H1 (cell line): ENCODE results near the gene PELO. TPM values are rescaled to one million over a fixed set of nuclear protein-coding genes. Genes with fewer than 3 reads are reported as not detected.

ENCODE experiments used
- ASH2L ChIP-seq: fragments of 200-600, 300-600 bp; sonication (generic); IDR thresholded peaks from one replicate; pipeline ENCODE4 v1.7.1; 2017; ENCODE audit warnings: low read length
- CEBPB ChIP-seq: IDR thresholded peaks from 2 replicates; pipeline ENCODE4 v1.6.1; 2012; ENCODE audit warnings: low read depth, low read length
- KDM1A ChIP-seq: fragments of 200-600, 300-600 bp; sonication (generic); IDR thresholded peaks from 2 replicates; pipeline ENCODE4 v1.7.1; 2016; ENCODE audit warnings: mild to moderate bottlenecking, low read length, borderline replicate concordance
- SAP30 ChIP-seq: fragments of 300-600 bp; sonication (generic); IDR thresholded peaks from 2 replicates; pipeline ENCODE4 v1.7.1; 2012; ENCODE audit warnings: low read length, moderate library complexity, mild to moderate bottlenecking, inconsistent platforms; ENCODE audit not compliant: insufficient read depth, insufficient replicate concordance
- polyA plus RNA-seq, 7 experiments: library from polyadenylated mRNA; depleted of rRNA in 3 of 7; stranded (reverse) in 5 of 7; unstranded in 2 of 7; fragments of >200 nt in 5 of 7; fragments of 200-250 nt in 2 of 7; gene quantifications; 1 replicate in 5 of 7; 2 replicates in 1 of 7; 4 replicates in 1 of 7; pipeline versions ENCODE4 v1.2.1 to v1.2.3, GENCODE V29; 2011 to 2013; ENCODE audit warnings: missing spikeins in 2 of 7, mixed read lengths in 2 of 7
- total RNA-seq: library from RNA; stranded (reverse); fragmentation: NEBNext Ultra II Directional; extraction: Animal tissue kit (Norgen Biotek cat#: 25700); gene quantifications from 2 replicates; pipeline ENCODE4 v1.2.1, GENCODE V29; 2021
- TF ChIP-seq, protein P1 (sequence below): fragments of 300-600 bp; sonication (generic); IDR thresholded peaks from 2 replicates; pipeline ENCODE4 v1.7.1; 2012; ENCODE audit warnings: low read length, moderate library complexity, mild to moderate bottlenecking, inconsistent platforms; ENCODE audit not compliant: insufficient replicate concordance

Gene PELO
- total and polyA plus RNA-seq, 2 of the 8 experiments (the other 6 are each of a cell fraction or from before 2014, with no cell fraction given) = 10.8 to 18.5 TPM

DNA sequence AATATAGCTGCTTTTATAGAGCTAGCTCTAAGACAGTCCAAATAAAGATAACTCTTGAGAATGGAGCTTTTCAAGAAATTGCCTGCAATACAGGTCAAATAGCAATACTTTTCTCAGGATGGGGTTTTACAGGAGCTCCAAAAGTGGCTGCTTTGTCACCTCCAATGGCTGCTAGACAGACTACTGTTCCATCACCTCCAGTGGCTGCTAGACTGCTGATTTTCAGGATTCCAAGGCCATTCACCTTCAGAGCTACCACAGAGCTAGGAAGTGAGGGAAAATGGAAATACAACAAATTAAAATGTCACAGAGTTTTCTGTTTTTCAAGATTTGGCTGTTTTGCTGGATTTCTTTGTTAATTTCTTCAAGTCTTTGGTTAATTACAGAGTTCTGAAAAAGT is 8.5 kb upstream of the PELO start (continued):
- TF ChIP-seq, protein P1, sequence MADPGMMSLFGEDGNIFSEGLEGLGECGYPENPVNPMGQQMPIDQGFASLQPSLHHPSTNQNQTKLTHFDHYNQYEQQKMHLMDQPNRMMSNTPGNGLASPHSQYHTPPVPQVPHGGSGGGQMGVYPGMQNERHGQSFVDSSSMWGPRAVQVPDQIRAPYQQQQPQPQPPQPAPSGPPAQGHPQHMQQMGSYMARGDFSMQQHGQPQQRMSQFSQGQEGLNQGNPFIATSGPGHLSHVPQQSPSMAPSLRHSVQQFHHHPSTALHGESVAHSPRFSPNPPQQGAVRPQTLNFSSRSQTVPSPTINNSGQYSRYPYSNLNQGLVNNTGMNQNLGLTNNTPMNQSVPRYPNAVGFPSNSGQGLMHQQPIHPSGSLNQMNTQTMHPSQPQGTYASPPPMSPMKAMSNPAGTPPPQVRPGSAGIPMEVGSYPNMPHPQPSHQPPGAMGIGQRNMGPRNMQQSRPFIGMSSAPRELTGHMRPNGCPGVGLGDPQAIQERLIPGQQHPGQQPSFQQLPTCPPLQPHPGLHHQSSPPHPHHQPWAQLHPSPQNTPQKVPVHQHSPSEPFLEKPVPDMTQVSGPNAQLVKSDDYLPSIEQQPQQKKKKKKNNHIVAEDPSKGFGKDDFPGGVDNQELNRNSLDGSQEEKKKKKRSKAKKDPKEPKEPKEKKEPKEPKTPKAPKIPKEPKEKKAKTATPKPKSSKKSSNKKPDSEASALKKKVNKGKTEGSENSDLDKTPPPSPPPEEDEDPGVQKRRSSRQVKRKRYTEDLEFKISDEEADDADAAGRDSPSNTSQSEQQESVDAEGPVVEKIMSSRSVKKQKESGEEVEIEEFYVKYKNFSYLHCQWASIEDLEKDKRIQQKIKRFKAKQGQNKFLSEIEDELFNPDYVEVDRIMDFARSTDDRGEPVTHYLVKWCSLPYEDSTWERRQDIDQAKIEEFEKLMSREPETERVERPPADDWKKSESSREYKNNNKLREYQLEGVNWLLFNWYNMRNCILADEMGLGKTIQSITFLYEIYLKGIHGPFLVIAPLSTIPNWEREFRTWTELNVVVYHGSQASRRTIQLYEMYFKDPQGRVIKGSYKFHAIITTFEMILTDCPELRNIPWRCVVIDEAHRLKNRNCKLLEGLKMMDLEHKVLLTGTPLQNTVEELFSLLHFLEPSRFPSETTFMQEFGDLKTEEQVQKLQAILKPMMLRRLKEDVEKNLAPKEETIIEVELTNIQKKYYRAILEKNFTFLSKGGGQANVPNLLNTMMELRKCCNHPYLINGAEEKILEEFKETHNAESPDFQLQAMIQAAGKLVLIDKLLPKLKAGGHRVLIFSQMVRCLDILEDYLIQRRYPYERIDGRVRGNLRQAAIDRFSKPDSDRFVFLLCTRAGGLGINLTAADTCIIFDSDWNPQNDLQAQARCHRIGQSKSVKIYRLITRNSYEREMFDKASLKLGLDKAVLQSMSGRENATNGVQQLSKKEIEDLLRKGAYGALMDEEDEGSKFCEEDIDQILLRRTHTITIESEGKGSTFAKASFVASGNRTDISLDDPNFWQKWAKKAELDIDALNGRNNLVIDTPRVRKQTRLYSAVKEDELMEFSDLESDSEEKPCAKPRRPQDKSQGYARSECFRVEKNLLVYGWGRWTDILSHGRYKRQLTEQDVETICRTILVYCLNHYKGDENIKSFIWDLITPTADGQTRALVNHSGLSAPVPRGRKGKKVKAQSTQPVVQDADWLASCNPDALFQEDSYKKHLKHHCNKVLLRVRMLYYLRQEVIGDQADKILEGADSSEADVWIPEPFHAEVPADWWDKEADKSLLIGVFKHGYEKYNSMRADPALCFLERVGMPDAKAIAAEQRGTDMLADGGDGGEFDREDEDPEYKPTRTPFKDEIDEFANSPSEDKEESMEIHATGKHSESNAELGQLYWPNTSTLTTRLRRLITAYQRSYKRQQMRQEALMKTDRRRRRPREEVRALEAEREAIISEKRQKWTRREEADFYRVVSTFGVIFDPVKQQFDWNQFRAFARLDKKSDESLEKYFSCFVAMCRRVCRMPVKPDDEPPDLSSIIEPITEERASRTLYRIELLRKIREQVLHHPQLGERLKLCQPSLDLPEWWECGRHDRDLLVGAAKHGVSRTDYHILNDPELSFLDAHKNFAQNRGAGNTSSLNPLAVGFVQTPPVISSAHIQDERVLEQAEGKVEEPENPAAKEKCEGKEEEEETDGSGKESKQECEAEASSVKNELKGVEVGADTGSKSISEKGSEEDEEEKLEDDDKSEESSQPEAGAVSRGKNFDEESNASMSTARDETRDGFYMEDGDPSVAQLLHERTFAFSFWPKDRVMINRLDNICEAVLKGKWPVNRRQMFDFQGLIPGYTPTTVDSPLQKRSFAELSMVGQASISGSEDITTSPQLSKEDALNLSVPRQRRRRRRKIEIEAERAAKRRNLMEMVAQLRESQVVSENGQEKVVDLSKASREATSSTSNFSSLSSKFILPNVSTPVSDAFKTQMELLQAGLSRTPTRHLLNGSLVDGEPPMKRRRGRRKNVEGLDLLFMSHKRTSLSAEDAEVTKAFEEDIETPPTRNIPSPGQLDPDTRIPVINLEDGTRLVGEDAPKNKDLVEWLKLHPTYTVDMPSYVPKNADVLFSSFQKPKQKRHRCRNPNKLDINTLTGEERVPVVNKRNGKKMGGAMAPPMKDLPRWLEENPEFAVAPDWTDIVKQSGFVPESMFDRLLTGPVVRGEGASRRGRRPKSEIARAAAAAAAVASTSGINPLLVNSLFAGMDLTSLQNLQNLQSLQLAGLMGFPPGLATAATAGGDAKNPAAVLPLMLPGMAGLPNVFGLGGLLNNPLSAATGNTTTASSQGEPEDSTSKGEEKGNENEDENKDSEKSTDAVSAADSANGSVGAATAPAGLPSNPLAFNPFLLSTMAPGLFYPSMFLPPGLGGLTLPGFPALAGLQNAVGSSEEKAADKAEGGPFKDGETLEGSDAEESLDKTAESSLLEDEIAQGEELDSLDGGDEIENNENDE = no peak
- TF ChIP-seq ASH2L (no peak), CEBPB (no peak), KDM1A (no peak), SAP30 (no peak)
- TF ChIP-seq, all 59 proteins: peak for 0
